ENCODE data around the gene PJVK. TPM values are rescaled to one million over a fixed set of nuclear protein-coding genes. Genes with fewer than 3 reads are reported as not detected.
A peak's percentile ranks its signal among the peaks of the same experiment; 100 is the strongest.

PJVK gene
- total RNA-seq, 1 experiment from 2014 or later = 2.5 TPM

DNA sequence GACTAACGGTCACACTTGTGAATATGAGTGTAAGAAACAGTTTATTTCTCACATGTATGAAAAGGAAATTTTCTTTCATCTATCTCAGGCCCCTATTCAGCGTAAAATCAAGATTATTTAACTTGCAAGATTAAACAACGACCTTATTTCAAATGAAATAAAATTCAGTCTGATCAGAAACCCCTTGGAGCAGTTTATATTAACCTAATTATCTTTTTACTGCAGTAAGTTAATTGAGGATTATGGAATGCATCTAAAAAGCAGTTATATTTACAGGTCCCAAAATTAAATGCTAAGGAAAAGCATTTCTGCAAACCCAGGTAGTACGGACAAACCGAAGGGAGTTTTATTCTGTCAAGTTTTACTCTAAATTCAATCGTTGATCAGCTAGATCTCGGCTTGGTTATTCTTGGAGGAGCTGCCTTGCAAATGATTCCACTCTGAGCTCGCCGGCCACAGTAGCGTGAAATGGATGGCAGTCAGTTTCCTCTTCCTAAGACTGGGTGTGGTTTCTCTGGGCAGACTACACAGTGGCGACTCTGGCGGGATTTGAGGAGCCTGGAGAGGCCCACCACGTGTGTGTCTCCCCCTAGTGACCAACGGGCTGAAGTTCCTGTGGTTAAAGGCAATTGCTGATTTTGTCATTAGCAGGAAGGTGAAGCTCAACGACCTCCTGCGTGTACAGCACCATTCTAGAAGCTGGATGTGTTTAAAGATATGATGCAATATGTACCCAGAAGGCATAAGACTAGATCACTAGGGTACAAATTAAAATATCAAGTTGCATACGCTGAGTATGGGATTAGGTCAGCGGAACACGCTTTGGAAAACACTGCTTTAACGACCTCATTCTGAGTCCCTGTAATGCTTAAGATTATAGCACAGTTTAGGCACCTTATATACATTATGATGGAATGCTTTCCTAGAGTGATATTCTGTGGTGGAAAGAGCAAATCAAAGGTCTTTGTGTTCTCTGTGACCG is 36.6 kb upstream of the PJVK start:
- ATAC-seq (peak; percentile 88), DNase-seq (ENCODE audit: low spot score) (peak; percentile 88)
- peaks cover 9% of the 10 kb centered on the region; the same call in 1 of the 2 replicates for H3K27me3 Mint-ChIP-seq (ENCODE audit: low read depth)
- H3K4me1 Mint-ChIP-seq = peaks cover 13% of the 10 kb centered on the region
- ChIA-PET POLR2A (interaction anchor here (0.7 to 2.0 kb wide), 5 partner anchors 21 to 345 kb away, joined by 3 to 20 read pairs (median 3); partner anchors contain the start of genes PJVK, PRKRA and RBM45), CTCF (interaction anchor here (0.6 to 2.7 kb wide), 55 partner anchors 8 to 642 kb away, joined by 3 to 55 read pairs (median 3); partner anchors contain the start of genes PDE11A, PJVK, PRKRA and RBM45)
- no peaks in the 10 kb centered on the region for H3K36me3 Mint-ChIP-seq
- peak overlapping the region; percentile 77 for H3K4me3 Mint-ChIP-seq
- peak overlapping the region; percentile 92 for H3K27ac Mint-ChIP-seq
- no peaks in the 10 kb centered on the region for H3K9me3 Mint-ChIP-seq
- peak; percentile 83 for TF ChIP-seq GABPB1 (CRISPR knock-in tag; IDR thresholded peaks at IDR 0.05)
- no peak for TF ChIP-seq SMAD3 (CRISPR knock-in tag; IDR thresholded peaks at IDR 0.05; ENCODE audit: borderline replicate concordance)
- TF ChIP-seq MXD4 (CRISPR knock-in tag; IDR thresholded peaks at IDR 0.05; ENCODE audit: borderline replicate concordance) = no peak
- no peak for TF ChIP-seq MAX (CRISPR knock-in tag; IDR thresholded peaks at IDR 0.05)
- TF ChIP-seq, protein P1, sequence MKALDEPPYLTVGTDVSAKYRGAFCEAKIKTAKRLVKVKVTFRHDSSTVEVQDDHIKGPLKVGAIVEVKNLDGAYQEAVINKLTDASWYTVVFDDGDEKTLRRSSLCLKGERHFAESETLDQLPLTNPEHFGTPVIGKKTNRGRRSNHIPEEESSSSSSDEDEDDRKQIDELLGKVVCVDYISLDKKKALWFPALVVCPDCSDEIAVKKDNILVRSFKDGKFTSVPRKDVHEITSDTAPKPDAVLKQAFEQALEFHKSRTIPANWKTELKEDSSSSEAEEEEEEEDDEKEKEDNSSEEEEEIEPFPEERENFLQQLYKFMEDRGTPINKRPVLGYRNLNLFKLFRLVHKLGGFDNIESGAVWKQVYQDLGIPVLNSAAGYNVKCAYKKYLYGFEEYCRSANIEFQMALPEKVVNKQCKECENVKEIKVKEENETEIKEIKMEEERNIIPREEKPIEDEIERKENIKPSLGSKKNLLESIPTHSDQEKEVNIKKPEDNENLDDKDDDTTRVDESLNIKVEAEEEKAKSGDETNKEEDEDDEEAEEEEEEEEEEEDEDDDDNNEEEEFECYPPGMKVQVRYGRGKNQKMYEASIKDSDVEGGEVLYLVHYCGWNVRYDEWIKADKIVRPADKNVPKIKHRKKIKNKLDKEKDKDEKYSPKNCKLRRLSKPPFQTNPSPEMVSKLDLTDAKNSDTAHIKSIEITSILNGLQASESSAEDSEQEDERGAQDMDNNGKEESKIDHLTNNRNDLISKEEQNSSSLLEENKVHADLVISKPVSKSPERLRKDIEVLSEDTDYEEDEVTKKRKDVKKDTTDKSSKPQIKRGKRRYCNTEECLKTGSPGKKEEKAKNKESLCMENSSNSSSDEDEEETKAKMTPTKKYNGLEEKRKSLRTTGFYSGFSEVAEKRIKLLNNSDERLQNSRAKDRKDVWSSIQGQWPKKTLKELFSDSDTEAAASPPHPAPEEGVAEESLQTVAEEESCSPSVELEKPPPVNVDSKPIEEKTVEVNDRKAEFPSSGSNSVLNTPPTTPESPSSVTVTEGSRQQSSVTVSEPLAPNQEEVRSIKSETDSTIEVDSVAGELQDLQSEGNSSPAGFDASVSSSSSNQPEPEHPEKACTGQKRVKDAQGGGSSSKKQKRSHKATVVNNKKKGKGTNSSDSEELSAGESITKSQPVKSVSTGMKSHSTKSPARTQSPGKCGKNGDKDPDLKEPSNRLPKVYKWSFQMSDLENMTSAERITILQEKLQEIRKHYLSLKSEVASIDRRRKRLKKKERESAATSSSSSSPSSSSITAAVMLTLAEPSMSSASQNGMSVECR (CRISPR knock-in tag; IDR thresholded peaks at IDR 0.05; ENCODE audit: borderline replicate concordance) = no peak
- no peak for TF ChIP-seq SOX15 (CRISPR knock-in tag; IDR thresholded peaks at IDR 0.05)
- no peak for TF ChIP-seq EMX1 (CRISPR knock-in tag; IDR thresholded peaks at IDR 0.05)
- TF ChIP-seq, protein P2, sequence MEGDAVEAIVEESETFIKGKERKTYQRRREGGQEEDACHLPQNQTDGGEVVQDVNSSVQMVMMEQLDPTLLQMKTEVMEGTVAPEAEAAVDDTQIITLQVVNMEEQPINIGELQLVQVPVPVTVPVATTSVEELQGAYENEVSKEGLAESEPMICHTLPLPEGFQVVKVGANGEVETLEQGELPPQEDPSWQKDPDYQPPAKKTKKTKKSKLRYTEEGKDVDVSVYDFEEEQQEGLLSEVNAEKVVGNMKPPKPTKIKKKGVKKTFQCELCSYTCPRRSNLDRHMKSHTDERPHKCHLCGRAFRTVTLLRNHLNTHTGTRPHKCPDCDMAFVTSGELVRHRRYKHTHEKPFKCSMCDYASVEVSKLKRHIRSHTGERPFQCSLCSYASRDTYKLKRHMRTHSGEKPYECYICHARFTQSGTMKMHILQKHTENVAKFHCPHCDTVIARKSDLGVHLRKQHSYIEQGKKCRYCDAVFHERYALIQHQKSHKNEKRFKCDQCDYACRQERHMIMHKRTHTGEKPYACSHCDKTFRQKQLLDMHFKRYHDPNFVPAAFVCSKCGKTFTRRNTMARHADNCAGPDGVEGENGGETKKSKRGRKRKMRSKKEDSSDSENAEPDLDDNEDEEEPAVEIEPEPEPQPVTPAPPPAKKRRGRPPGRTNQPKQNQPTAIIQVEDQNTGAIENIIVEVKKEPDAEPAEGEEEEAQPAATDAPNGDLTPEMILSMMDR (IDR thresholded peaks at IDR 0.05) = peak; percentile 84

DNA sequence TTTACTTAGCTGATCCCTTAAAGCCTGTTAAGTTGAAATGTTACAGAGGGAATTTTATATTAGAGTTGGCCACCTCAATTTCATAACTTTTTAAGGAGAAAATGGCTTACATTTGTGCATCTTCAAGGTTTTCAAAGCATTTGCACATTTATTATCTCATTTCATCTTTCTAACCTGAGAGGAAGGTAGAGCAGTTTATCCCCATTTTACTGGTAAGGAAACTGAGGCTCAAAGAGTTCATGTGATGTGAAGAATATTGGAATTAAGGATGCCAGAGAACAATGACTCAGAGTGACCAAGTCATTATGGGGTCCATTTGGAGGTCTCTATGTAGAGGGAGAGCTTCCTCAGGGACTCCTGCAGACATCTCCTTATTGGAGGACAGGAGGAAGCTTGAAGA is 35.2 kb upstream of the PJVK start:
- peaks cover 13% of the 10 kb centered on the region for H3K4me1 Mint-ChIP-seq
- no peak overlapping the region for H3K4me3 Mint-ChIP-seq
- no peaks in the 10 kb centered on the region for H3K36me3 Mint-ChIP-seq
- peaks cover 9% of the 10 kb centered on the region; the same call in 1 of the 2 replicates for H3K27me3 Mint-ChIP-seq (ENCODE audit: low read depth)
- no peak for TF ChIP-seq ZNF423 (CRISPR knock-in tag; IDR thresholded peaks at IDR 0.05)
- no peak for TF ChIP-seq TP53 (CRISPR knock-in tag; IDR thresholded peaks at IDR 0.05)
- TF ChIP-seq, protein P3, sequence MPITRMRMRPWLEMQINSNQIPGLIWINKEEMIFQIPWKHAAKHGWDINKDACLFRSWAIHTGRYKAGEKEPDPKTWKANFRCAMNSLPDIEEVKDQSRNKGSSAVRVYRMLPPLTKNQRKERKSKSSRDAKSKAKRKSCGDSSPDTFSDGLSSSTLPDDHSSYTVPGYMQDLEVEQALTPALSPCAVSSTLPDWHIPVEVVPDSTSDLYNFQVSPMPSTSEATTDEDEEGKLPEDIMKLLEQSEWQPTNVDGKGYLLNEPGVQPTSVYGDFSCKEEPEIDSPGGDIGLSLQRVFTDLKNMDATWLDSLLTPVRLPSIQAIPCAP (CRISPR knock-in tag; IDR thresholded peaks at IDR 0.05) = no peak
- TF ChIP-seq ZNF396 (CRISPR knock-in tag; IDR thresholded peaks at IDR 0.05; ENCODE audit: borderline replicate concordance) = no peak
- no peak for TF ChIP-seq FOXJ3 (CRISPR knock-in tag; IDR thresholded peaks at IDR 0.05; ENCODE audit: borderline replicate concordance)
- TF ChIP-seq, protein P4, sequence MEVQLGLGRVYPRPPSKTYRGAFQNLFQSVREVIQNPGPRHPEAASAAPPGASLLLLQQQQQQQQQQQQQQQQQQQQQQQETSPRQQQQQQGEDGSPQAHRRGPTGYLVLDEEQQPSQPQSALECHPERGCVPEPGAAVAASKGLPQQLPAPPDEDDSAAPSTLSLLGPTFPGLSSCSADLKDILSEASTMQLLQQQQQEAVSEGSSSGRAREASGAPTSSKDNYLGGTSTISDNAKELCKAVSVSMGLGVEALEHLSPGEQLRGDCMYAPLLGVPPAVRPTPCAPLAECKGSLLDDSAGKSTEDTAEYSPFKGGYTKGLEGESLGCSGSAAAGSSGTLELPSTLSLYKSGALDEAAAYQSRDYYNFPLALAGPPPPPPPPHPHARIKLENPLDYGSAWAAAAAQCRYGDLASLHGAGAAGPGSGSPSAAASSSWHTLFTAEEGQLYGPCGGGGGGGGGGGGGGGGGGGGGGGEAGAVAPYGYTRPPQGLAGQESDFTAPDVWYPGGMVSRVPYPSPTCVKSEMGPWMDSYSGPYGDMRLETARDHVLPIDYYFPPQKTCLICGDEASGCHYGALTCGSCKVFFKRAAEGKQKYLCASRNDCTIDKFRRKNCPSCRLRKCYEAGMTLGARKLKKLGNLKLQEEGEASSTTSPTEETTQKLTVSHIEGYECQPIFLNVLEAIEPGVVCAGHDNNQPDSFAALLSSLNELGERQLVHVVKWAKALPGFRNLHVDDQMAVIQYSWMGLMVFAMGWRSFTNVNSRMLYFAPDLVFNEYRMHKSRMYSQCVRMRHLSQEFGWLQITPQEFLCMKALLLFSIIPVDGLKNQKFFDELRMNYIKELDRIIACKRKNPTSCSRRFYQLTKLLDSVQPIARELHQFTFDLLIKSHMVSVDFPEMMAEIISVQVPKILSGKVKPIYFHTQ (CRISPR knock-in tag; IDR thresholded peaks at IDR 0.05) = no peak
- TF ChIP-seq, protein P5, sequence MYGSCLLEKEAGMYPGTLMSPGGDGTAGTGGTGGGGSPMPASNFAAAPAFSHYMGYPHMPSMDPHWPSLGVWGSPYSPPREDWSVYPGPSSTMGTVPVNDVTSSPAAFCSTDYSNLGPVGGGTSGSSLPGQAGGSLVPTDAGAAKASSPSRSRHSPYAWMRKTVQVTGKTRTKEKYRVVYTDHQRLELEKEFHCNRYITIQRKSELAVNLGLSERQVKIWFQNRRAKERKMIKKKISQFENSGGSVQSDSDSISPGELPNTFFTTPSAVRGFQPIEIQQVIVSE (CRISPR knock-in tag; IDR thresholded peaks at IDR 0.05; ENCODE audit: borderline replicate concordance) = no peak
- no peak for TF ChIP-seq ZNF121 (CRISPR knock-in tag; IDR thresholded peaks at IDR 0.05)
- no peak overlapping the region for H3K27ac Mint-ChIP-seq
- DNase-seq (ENCODE audit: low spot score) = no peak
- ChIA-PET CTCF (interaction anchor here (0.9 to 1.7 kb wide), 3 partner anchors 160 to 296 kb away, joined by 3 to 5 read pairs (median 4); no protein-coding TSS in a partner anchor), POLR2A (no interaction called here)
- H3K9me3 Mint-ChIP-seq = no peaks in the 10 kb centered on the region
- no peak for ATAC-seq

Measured in WTC11 (cell line).